H1 (cell line): Measurements from ENCODE around the gene BATF3. TPM values are rescaled to one million over a fixed set of nuclear protein-coding genes. Genes with fewer than 3 reads are reported as not detected.

ENCODE experiments used
- CTCF ChIA-PET: fragments of 300-600 bp; sonication (Branson Sonifier 250); formaldehyde crosslinking; loops from one replicate; lab custom pipeline; 2021; ENCODE audit not compliant: partially characterized antibody; lab: Charles Lee
- POLR2A ChIA-PET: fragments of 300-600 bp; sonication (Branson Sonifier 250); formaldehyde crosslinking; loops from one replicate; lab custom pipeline; 2021; ENCODE audit warnings: inconsistent platforms; ENCODE audit not compliant: partially characterized antibody; lab: Charles Lee
- DNase-seq, 2 experiments: peaks; one replicate each; pipeline versions ENCODE4 v3.0.0 to v3.0.0-alpha.2; 2010 to 2022; ENCODE audit warnings: low spot score in 2 of 2, low read depth in 1 of 2, mixed read lengths in 1 of 2
- FAIRE-seq: peaks from 2 replicates; lab custom pipeline; 2011; peaks lifted over from hg19 to GRCh38; lab: Jason Lieb, UNC
- H2AFZ ChIP-seq: 2 replicates; pipeline ENCODE4 v1.8.1; 2012; ENCODE audit warnings: low read length, inconsistent platforms
- H2AK5ac ChIP-seq: 2 replicates; pipeline ENCODE4 v1.6.1; 2013; ENCODE audit warnings: low read depth, low read length
- H2BK120ac ChIP-seq: replicated peaks from 2 replicates; pipeline ENCODE3; 2013; ENCODE audit warnings: low read depth, low read length, inconsistent platforms
- H2BK12ac ChIP-seq: 2 replicates; pipeline ENCODE4 v1.6.1; 2013; ENCODE audit warnings: low read depth, low read length
- H2BK15ac ChIP-seq: 2 replicates; pipeline ENCODE4 v1.6.1; 2013; ENCODE audit warnings: low read length
- H2BK20ac ChIP-seq: 2 replicates; pipeline ENCODE4 v1.6.1; 2013; ENCODE audit warnings: low read length
- H2BK5ac ChIP-seq: 2 replicates; pipeline ENCODE4 v1.6.1; 2013; ENCODE audit warnings: low read depth, low read length
- H3K14ac ChIP-seq: 2 replicates; pipeline ENCODE4 v1.6.1; 2013; ENCODE audit warnings: inconsistent platforms; ENCODE audit not compliant: insufficient read length
- H3K18ac ChIP-seq: 2 replicates; pipeline ENCODE4 v1.6.1; 2013; ENCODE audit warnings: low read length; ENCODE audit errors: extremely low read depth
- H3K23ac ChIP-seq: 2 replicates; pipeline ENCODE4 v1.6.1; 2013; ENCODE audit warnings: inconsistent platforms; ENCODE audit not compliant: insufficient read length
- H3K23me2 ChIP-seq: 2 replicates; pipeline ENCODE4 v1.6.1; 2013; ENCODE audit warnings: low read depth, low read length
- H3K27ac ChIP-seq: 2 replicates; pipeline ENCODE4 v1.6.1; 2011; ENCODE audit warnings: low read depth, low read length, inconsistent platforms
- H3K27me3 ChIP-seq, 4 experiments: replicated peaks in 1 of 4; 1 replicate in 1 of 4; 2 replicates in 3 of 4; pipeline versions ENCODE4 v1.6.1 to v1.8.1; 2011 to 2013; ENCODE audit warnings: low read length in 3 of 4, mild to moderate bottlenecking in 3 of 4, inconsistent platforms in 2 of 4, mixed read lengths in 2 of 4, moderate library complexity in 1 of 4; ENCODE audit not compliant: control insufficient read depth in 3 of 4, insufficient read depth in 3 of 4; ENCODE audit errors: extremely low read depth in 1 of 4
- H3K36me3 ChIP-seq, 4 experiments: 2 replicates each; pipeline versions ENCODE4 v1.6.1 to v1.8.1; 2011 to 2013; ENCODE audit warnings: mild to moderate bottlenecking in 4 of 4, low read length in 3 of 4, moderate library complexity in 2 of 4, control low read depth in 1 of 4, inconsistent platforms in 1 of 4; ENCODE audit not compliant: insufficient read depth in 4 of 4, control insufficient read depth in 2 of 4
- H3K4ac ChIP-seq: replicated peaks from 2 replicates; pipeline ENCODE3; 2013; ENCODE audit warnings: low read length, low read depth, mixed read lengths, inconsistent platforms; ENCODE audit not compliant: insufficient read length
- H3K4me1 ChIP-seq, 4 experiments: replicated peaks in 1 of 4; 1 replicate in 1 of 4; 2 replicates in 3 of 4; pipeline versions ENCODE4 v1.6.1 to v1.8.1; 2011 to 2013; ENCODE audit warnings: low read length in 3 of 4, inconsistent platforms in 2 of 4, mixed read lengths in 1 of 4; ENCODE audit not compliant: insufficient read depth in 4 of 4, control insufficient read depth in 3 of 4
- H3K4me2 ChIP-seq, 2 experiments: 2 replicates each; pipeline versions ENCODE4 v1.6.1 to v1.8.1; 2011 to 2013; ENCODE audit warnings: low read depth in 2 of 2, low read length in 2 of 2, control low read depth in 1 of 2, inconsistent platforms in 1 of 2, mild to moderate bottlenecking in 1 of 2; ENCODE audit not compliant: insufficient read depth in 1 of 2
- H3K4me3 ChIP-seq, 4 experiments: fragments of 200-600, 300-600 bp in 1 of 4; sonication (generic), shearing (Covaris generic), sonication (Bioruptor Twin) in 1 of 4; 2 replicates each; pipeline versions ENCODE4 v1.5.1 to v1.8.1; 2011 to 2016; ENCODE audit warnings: low read length in 4 of 4, low read depth in 3 of 4, control low read depth in 2 of 4, inconsistent platforms in 2 of 4, mild to moderate bottlenecking in 2 of 4, mixed read lengths in 1 of 4, moderate library complexity in 1 of 4; ENCODE audit not compliant: insufficient read depth in 2 of 4; ENCODE audit errors: extremely low read depth in 1 of 4
- H3K56ac ChIP-seq: replicated peaks from 2 replicates; pipeline ENCODE3; 2013; ENCODE audit warnings: low read depth, mild to moderate bottlenecking, mixed read lengths, low read length, inconsistent platforms; ENCODE audit not compliant: insufficient read length
- H3K79me1 ChIP-seq: 2 replicates; pipeline ENCODE4 v1.6.1; 2013; ENCODE audit warnings: low read depth, low read length, control low read depth
- H3K79me2 ChIP-seq, 2 experiments: 2 replicates each; pipeline versions ENCODE4 v1.6.1 to v1.8.1; 2012 to 2013; ENCODE audit warnings: low read length in 2 of 2, mild to moderate bottlenecking in 2 of 2, inconsistent platforms in 1 of 2; ENCODE audit not compliant: insufficient read depth in 2 of 2, control insufficient read depth in 1 of 2
- H3K9ac ChIP-seq, 4 experiments: replicated peaks in 1 of 4; 1 replicate in 1 of 4; 2 replicates in 3 of 4; pipeline versions ENCODE4 v1.6.1 to v1.8.1; 2011 to 2013; ENCODE audit warnings: low read depth in 3 of 4, low read length in 3 of 4, control low read depth in 2 of 4, mild to moderate bottlenecking in 2 of 4, moderate library complexity in 2 of 4, inconsistent platforms in 1 of 4; ENCODE audit errors: extremely low read depth in 1 of 4
- H3K9me3 ChIP-seq, 2 experiments: 2 replicates each; pipeline versions ENCODE4 v1.6.1 to v1.8.1; 2012 to 2013; ENCODE audit warnings: mild to moderate bottlenecking in 2 of 2, moderate library complexity in 2 of 2, control low read depth in 1 of 2, inconsistent platforms in 1 of 2, low read depth in 1 of 2, low read length in 1 of 2, mixed read lengths in 1 of 2; ENCODE audit not compliant: insufficient read depth in 2 of 2
- H4K20me1 ChIP-seq, 2 experiments: replicated peaks in 1 of 2; 2 replicates each; pipeline versions ENCODE3 to v1.8.1; 2011 to 2013; ENCODE audit warnings: inconsistent platforms in 2 of 2, low read length in 2 of 2, mild to moderate bottlenecking in 1 of 2; ENCODE audit not compliant: insufficient read depth in 2 of 2, control insufficient read depth in 1 of 2
- H4K5ac ChIP-seq: 2 replicates; pipeline ENCODE4 v1.6.1; 2013; ENCODE audit warnings: low read length, low read depth, mixed read lengths, inconsistent platforms; ENCODE audit not compliant: insufficient read length
- H4K8ac ChIP-seq: 2 replicates; pipeline ENCODE4 v1.8.0; 2013; ENCODE audit warnings: mild to moderate bottlenecking, moderate library complexity, low read length, inconsistent platforms; ENCODE audit not compliant: insufficient read depth; ENCODE audit errors: extremely low read depth
- H4K91ac ChIP-seq: replicated peaks from 2 replicates; pipeline ENCODE3; 2013; ENCODE audit warnings: low read length, mixed read lengths, inconsistent platforms; ENCODE audit not compliant: insufficient read length
- EGR1 ChIP-seq: IDR thresholded peaks from 2 replicates; pipeline ENCODE4 v1.6.1; 2011; ENCODE audit warnings: low read depth, low read length, borderline replicate concordance
- HDAC6 ChIP-seq: IDR thresholded peaks from one replicate; pipeline ENCODE4 v1.7.1; 2012; ENCODE audit warnings: low read depth, mild to moderate bottlenecking, inconsistent platforms, low read length, moderate library complexity
- JUN ChIP-seq: IDR thresholded peaks from 2 replicates; pipeline ENCODE4 v1.6.1; 2011; ENCODE audit warnings: low read depth, mild to moderate bottlenecking, improper control_type of control experiment, low read length
- RAD21 ChIP-seq, 2 experiments: IDR thresholded peaks in 1 of 2; conservative IDR thresholded peaks in 1 of 2; 2 replicates each; pipeline ENCODE4 v1.6.1; 2011; ENCODE audit warnings: low read depth in 2 of 2, low read length in 2 of 2, improper control_type of control experiment in 1 of 2, inconsistent platforms in 1 of 2, mild to moderate bottlenecking in 1 of 2, moderate library complexity in 1 of 2
- TEAD4 ChIP-seq: IDR thresholded peaks from 2 replicates; pipeline ENCODE4 v1.6.1; 2012; ENCODE audit warnings: low read depth, low read length, inconsistent platforms, mixed read lengths
- WGBS, 2 experiments: shearing (Covaris generic) in 1 of 2; methylation state at CpG; one replicate each; pipeline versions ENCODE4 v1.1.6 to v1.1.7; 2013 to 2015; ENCODE audit warnings: low lambda C conversion rate in 2 of 2, mixed read lengths in 2 of 2, inconsistent platforms in 1 of 2, low coverage in 1 of 2, missing lambda C conversion rate in 1 of 2; ENCODE audit not compliant: insufficient replicate concordance in 2 of 2, insufficient coverage in 1 of 2, insufficient read length in 1 of 2; ENCODE audit errors: extremely low coverage in 1 of 2, missing lambda C conversion rate in 1 of 2; 5-methylcytosine and 5-hydroxymethylcytosine counted together
- polyA plus RNA-seq, 7 experiments: library from polyadenylated mRNA; depleted of rRNA in 3 of 7; stranded (reverse) in 5 of 7; unstranded in 2 of 7; fragments of >200 nt in 5 of 7; fragments of 200-250 nt in 2 of 7; gene quantifications; 1 replicate in 5 of 7; 2 replicates in 1 of 7; 4 replicates in 1 of 7; pipeline versions ENCODE4 v1.2.1 to v1.2.3, GENCODE V29; 2011 to 2013; ENCODE audit warnings: missing spikeins in 2 of 7, mixed read lengths in 2 of 7
- total RNA-seq: library from RNA; stranded (reverse); fragmentation: NEBNext Ultra II Directional; extraction: Animal tissue kit (Norgen Biotek cat#: 25700); gene quantifications from 2 replicates; pipeline ENCODE4 v1.2.1, GENCODE V29; 2021

Gene BATF3
- total and polyA plus RNA-seq, 2 of the 8 experiments (the other 6 are each of a cell fraction or from before 2014, with no cell fraction given): 6.3 TPM

- no peak for TF ChIP-seq EGR1
- TF ChIP-seq TEAD4: peak; percentile 46; the same call in 1 of the 2 replicates
- TF ChIP-seq RAD21 (IDR thresholded peaks at IDR 0.05 in 1 of 2, conservative IDR thresholded peaks at IDR 0.05 in 1 of 2; ENCODE audit: low read depth in 2 of 2, low read length in 2 of 2): no peak
- TF ChIP-seq HDAC6: no peak
- TF ChIP-seq JUN: no peak
- no peak for DNase-seq
Measured at GRCh38 chr1:212692774-212693644, 6.6 kb downstream of the BATF3 start.

More at GRCh38 chr1:212692774-212693644, 6.6 kb downstream of the BATF3 start:
- H4K20me1 ChIP-seq: peaks cover 0 to 4% of the 10 kb centered on the region in 2 experiments
- H2BK12ac ChIP-seq: no peak overlapping the region
- H2BK20ac ChIP-seq: no peak overlapping the region
- H4K8ac ChIP-seq: no peak overlapping the region
- no peak overlapping the region for H3K56ac ChIP-seq
- H3K36me3 ChIP-seq: no peaks in the 10 kb centered on the region
- no peak overlapping the region for H3K14ac ChIP-seq
- no peak overlapping the region for H4K91ac ChIP-seq
- H3K9ac ChIP-seq: no peak overlapping the region
- no peaks in the 10 kb centered on the region for H3K79me1 ChIP-seq
- H2AFZ ChIP-seq: no peak overlapping the region
- H3K4me1 ChIP-seq: peaks cover 0 to 9% (median 1%) of the 10 kb centered on the region in 4 experiments; a peak in 4 of 7 replicates
- peaks cover under 1 to 14% (median 5%) of the 10 kb centered on the region in 4 experiments for H3K27me3 ChIP-seq
- no peak overlapping the region for H2BK15ac ChIP-seq
- H4K5ac ChIP-seq: no peak overlapping the region
- H3K4ac ChIP-seq: no peak overlapping the region
- H3K27ac ChIP-seq: no peak overlapping the region
- H2AK5ac ChIP-seq: peak overlapping the region; percentile 28; the same call in 1 of the 2 replicates
- H3K79me2 ChIP-seq: no peaks in the 10 kb centered on the region
- CTCF ChIA-PET: interaction anchor here (0.6 to 2.1 kb wide), 10 partner anchors 8 to 1006 kb away, joined by 3 to 7 read pairs (median 4); no protein-coding TSS in a partner anchor
- peaks cover 5% of the 10 kb centered on the region; the same call in 1 of the 2 replicates for H3K23me2 ChIP-seq
- 89% methylated on average over 9 of the region's 9 CpGs; no CpG with 5 or more reads in 1 of the 2 experiments for WGBS, 2 experiments
- no peak for FAIRE-seq
- no peak overlapping the region for H3K23ac ChIP-seq
- H2BK120ac ChIP-seq: no peak overlapping the region
- H2BK5ac ChIP-seq: no peak overlapping the region
- no peaks in the 10 kb centered on the region for H3K9me3 ChIP-seq
- H3K18ac ChIP-seq: no peak overlapping the region
- POLR2A ChIA-PET: interaction anchor here (1.0 to 2.0 kb wide), 3 partner anchors 15 to 85 kb away, joined by 3 to 5 read pairs (median 4); partner anchors contain the start of gene ATF3
- H3K4me2 ChIP-seq: no peak overlapping the region
- H3K4me3 ChIP-seq: no peak overlapping the region
